ENCODE results near the gene NBEAL1.

DNA sequence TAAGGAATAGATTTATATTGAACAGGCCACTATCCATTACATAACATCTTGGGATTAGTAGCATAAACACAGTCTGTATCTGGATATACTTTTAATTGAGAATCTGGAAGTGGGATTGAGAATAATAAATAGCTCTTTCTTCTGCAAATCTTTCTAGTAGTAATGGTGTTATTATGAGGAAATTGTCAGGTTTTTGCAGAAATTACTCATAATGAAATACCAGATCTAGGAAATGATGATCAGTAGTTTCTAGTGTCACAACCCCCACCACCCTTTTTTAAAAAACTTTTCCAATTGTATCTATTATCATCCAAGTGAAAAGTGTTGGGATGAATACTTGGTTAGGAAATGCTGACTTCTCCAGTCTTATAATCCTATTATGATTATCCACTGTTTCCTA, 18.7 kb downstream of the NBEAL1 start:
- TF ChIP-seq, protein P1, sequence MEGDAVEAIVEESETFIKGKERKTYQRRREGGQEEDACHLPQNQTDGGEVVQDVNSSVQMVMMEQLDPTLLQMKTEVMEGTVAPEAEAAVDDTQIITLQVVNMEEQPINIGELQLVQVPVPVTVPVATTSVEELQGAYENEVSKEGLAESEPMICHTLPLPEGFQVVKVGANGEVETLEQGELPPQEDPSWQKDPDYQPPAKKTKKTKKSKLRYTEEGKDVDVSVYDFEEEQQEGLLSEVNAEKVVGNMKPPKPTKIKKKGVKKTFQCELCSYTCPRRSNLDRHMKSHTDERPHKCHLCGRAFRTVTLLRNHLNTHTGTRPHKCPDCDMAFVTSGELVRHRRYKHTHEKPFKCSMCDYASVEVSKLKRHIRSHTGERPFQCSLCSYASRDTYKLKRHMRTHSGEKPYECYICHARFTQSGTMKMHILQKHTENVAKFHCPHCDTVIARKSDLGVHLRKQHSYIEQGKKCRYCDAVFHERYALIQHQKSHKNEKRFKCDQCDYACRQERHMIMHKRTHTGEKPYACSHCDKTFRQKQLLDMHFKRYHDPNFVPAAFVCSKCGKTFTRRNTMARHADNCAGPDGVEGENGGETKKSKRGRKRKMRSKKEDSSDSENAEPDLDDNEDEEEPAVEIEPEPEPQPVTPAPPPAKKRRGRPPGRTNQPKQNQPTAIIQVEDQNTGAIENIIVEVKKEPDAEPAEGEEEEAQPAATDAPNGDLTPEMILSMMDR (conservative IDR thresholded peaks at IDR 0.05; ENCODE audit: low read length), result no peak
- TF ChIP-seq EZH2phosphoT487 (IDR thresholded peaks at IDR 0.05; ENCODE audit: borderline replicate concordance), result no peak
